Measurements from ENCODE around the gene CD3D. TPM values are rescaled to one million over a fixed set of nuclear protein-coding genes. Genes with fewer than 3 reads are reported as not detected.

Gene CD3D
- total RNA-seq, 4 donors from 2014 or later: 1.1 TPM; not detected in 3

- no peaks in the 10 kb centered on the region for H3K9me3 ChIP-seq
- H3K27me3 ChIP-seq: peaks cover 0 to 12% of the 10 kb centered on the region in 2 donors
- 69 to 73% methylated on average over 1 of the region's 1 CpG for WGBS, 2 donors
- DNase-seq (ENCODE audit: low spot score in 2 of 2): no peak
- no peak overlapping the region for H3K27ac ChIP-seq
- H3K36me3 ChIP-seq: no peaks in the 10 kb centered on the region
- H3K4me1 ChIP-seq: peaks cover 0 to 32% (median 11%) of the 10 kb centered on the region in 4 donors
- TF ChIP-seq EP300 (IDR thresholded peaks at IDR 0.05) (no peak), POLR2A (IDR thresholded peaks at IDR 0.05) (no peak)
- H3K4me3 ChIP-seq: no peak overlapping the region
These were observed 23.2 kb downstream of the CD3D start for GRCh38 chr11:118319337-118319707.

- no peak for DNase-seq (ENCODE audit: low spot score in 2 of 2)
- Histone ChIP-seq H3K4me3 (no peak overlapping the region), H3K36me3 (no peaks in the 10 kb centered on the region), H3K4me1 (peaks cover 0 to 32% (median 11%) of the 10 kb centered on the region in 4 donors), H3K9me3 (no peaks in the 10 kb centered on the region), H3K27me3 (peaks cover 0 to 18% of the 10 kb centered on the region in 2 donors), H3K27ac (no peak overlapping the region)
- WGBS, 2 donors: 83 to 84% methylated on average over 11 of the region's 11 CpGs
- TF ChIP-seq POLR2A (IDR thresholded peaks at IDR 0.05): no peak
- TF ChIP-seq CTCF (IDR thresholded peaks at IDR 0.05): no peak
These were observed 23.7 kb downstream of the CD3D start for GRCh38 chr11:118318581-118319336.

- Histone ChIP-seq H3K9me3 (no peaks in the 10 kb centered on the region), H3K4me1 (peaks cover 0 to 32% (median 11%) of the 10 kb centered on the region in 4 donors), H3K36me3 (no peaks in the 10 kb centered on the region), H3K4me3 (no peak overlapping the region), H3K27ac (no peak overlapping the region), H3K27me3 (peaks cover 0 to 18% of the 10 kb centered on the region in 2 donors)
- TF ChIP-seq CTCF (IDR thresholded peaks at IDR 0.05) (no peak), EP300 (IDR thresholded peaks at IDR 0.05) (no peak), POLR2A (IDR thresholded peaks at IDR 0.05) (no peak)
- DNase-seq (ENCODE audit: low spot score in 2 of 2): no peak
- 84 to 90% methylated on average over 4 of the region's 4 CpGs for WGBS, 2 donors
These were observed 24.4 kb downstream of the CD3D start for GRCh38 chr11:118318124-118318523.

GRCh38 chr11:118314988-118315411 lies 27.5 kb downstream of the CD3D start:
- Histone ChIP-seq H3K27ac (no peak overlapping the region), H3K4me1 (peaks cover 0 to 25% (median 11%) of the 10 kb centered on the region in 4 donors), H3K36me3 (no peaks in the 10 kb centered on the region), H3K27me3 (peaks cover 0 to 46% of the 10 kb centered on the region in 2 donors), H3K4me3 (no peak overlapping the region), H3K9me3 (no peaks in the 10 kb centered on the region)
- DNase-seq (ENCODE audit: low spot score in 2 of 2): no peak
- TF ChIP-seq POLR2A (IDR thresholded peaks at IDR 0.05) (no peak), EP300 (IDR thresholded peaks at IDR 0.05) (no peak), CTCF (IDR thresholded peaks at IDR 0.05) (no peak)
- 49 to 53% methylated on average over 7 of the region's 7 CpGs for WGBS, 2 donors

GRCh38 chr11:118313242-118313641 lies 29.3 kb downstream of the CD3D start:
- TF ChIP-seq EP300 (IDR thresholded peaks at IDR 0.05): no peak
- TF ChIP-seq POLR2A (IDR thresholded peaks at IDR 0.05): no peak
- no peak for TF ChIP-seq CTCF (IDR thresholded peaks at IDR 0.05)
- peaks cover 0 to 46% of the 10 kb centered on the region in 2 donors for H3K27me3 ChIP-seq

More at GRCh38 chr11:118313242-118313641, 29.3 kb downstream of the CD3D start:
- whole genome bisulfite sequencing, 2 donors: 63 to 72% methylated on average over 4 of the region's 4 CpGs
- H3K9me3 ChIP-seq: no peaks in the 10 kb centered on the region
- H3K4me3 ChIP-seq: no peak overlapping the region
- peaks cover 0 to 22% (median 10%) of the 10 kb centered on the region in 4 donors for H3K4me1 ChIP-seq
- no peaks in the 10 kb centered on the region for H3K36me3 ChIP-seq
- no peak overlapping the region for H3K27ac ChIP-seq
- DNase-seq (ENCODE audit: low spot score in 2 of 2): no peak
